Measurements from ENCODE around the gene TUBB4B.

DNA sequence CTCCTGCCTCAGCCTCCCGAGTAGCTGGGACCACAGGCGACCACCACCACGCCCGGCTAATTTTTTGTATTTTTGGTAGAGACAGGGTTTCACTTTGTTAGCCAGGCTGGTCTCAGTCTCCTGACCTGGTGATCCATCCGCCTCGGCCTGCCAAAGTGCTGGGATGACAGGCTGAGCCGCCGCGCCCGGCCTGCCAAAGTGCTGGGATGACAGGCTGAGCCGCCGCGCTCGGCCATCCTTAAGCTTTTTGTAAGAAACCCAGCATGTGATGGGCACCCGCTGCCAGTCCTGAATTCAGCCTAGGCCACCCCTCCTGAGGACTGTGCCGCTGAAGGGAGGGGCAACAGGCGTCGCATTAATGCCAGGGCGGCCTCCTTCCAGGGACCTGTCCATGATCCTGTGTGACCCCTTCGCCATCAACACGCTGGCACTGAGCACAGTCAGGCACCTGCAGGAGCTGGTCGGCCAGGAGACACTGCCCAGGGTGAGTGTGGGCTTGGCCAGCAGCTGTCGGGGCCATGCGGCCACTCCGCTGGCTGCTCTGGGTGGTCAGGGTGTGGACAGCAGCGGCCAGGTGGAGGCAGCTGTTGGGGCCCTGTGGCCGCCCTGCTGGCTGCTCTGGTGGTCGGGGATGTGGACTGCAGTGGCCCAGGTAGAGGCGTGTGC, 24.5 kb downstream of the TUBB4B start:
- TF ChIP-seq EZH2phosphoT487 (IDR thresholded peaks at IDR 0.05; ENCODE audit: borderline replicate concordance, low read depth): no peak
- no peak for TF ChIP-seq JUND (IDR thresholded peaks at IDR 0.05)
- TF ChIP-seq EP300 (IDR thresholded peaks at IDR 0.05; ENCODE audit: borderline replicate concordance in 1 of 2, low read depth in 1 of 2, low read length in 1 of 2): no peak
- TF ChIP-seq, protein P1, sequence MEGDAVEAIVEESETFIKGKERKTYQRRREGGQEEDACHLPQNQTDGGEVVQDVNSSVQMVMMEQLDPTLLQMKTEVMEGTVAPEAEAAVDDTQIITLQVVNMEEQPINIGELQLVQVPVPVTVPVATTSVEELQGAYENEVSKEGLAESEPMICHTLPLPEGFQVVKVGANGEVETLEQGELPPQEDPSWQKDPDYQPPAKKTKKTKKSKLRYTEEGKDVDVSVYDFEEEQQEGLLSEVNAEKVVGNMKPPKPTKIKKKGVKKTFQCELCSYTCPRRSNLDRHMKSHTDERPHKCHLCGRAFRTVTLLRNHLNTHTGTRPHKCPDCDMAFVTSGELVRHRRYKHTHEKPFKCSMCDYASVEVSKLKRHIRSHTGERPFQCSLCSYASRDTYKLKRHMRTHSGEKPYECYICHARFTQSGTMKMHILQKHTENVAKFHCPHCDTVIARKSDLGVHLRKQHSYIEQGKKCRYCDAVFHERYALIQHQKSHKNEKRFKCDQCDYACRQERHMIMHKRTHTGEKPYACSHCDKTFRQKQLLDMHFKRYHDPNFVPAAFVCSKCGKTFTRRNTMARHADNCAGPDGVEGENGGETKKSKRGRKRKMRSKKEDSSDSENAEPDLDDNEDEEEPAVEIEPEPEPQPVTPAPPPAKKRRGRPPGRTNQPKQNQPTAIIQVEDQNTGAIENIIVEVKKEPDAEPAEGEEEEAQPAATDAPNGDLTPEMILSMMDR (IDR thresholded peaks at IDR 0.05): no peak
- no peak for TF ChIP-seq POLR2AphosphoS5 (IDR thresholded peaks at IDR 0.05; ENCODE audit: low read depth, low read length)
- TF ChIP-seq RAD21 (IDR thresholded peaks at IDR 0.05; ENCODE audit: low read length): no peak

All from SK-N-SH (cell line).